Measurements from ENCODE around the gene ARHGEF28.

GRCh38 chr5:73902327-73903051 lies 276.5 kb downstream of the ARHGEF28 start:
- TF ChIP-seq CTCF (conservative IDR thresholded peaks at IDR 0.05; ENCODE audit: low read length) (peak; percentile 91), EZH2phosphoT487 (IDR thresholded peaks at IDR 0.05; ENCODE audit: borderline replicate concordance) (no peak)

All from Loucy (cell line).